Measurements from ENCODE around the gene HYAL2.

HYAL2 gene

GRCh38 chr3:50268703-50269451 is 53.7 kb downstream of the HYAL2 start, which contains the start of gene SEMA3B:
Gene SEMA3B, plus strand, starts transcription at chr3:50269147. Its CDS starts 94 bp downstream, at chr3:50269241.
- no peak for DNase-seq

GRCh38 chr3:50268276-50268675 is 54.3 kb downstream of the HYAL2 start:
- no peak for DNase-seq

Data from NCI-H82 (cell line).